GM21619 (cell line): ENCODE data around the gene LMO7.
"Not testable (repeated sequence)": the region's sequence is repeated elsewhere in the genome, so short reads cannot be mapped to it uniquely, and the experiment has no call there.

ENCODE experiments used
- ATAC-seq: cut with Tn5 transposase; IDR thresholded peaks from one replicate; pipeline ENCODE4 v1.9.1; 2021; ENCODE audit not compliant: unreplicated experiment

The LMO7 gene

GRCh38 chr13:75739244-75739868 is 103.2 kb downstream of the LMO7 start:
- ATAC-seq: peak; percentile 64

- ATAC-seq: no peak
These were observed 103.9 kb downstream of the LMO7 start for GRCh38 chr13:75740031-75740430.

GRCh38 chr13:75743072-75743471 is 106.9 kb downstream of the LMO7 start:
- ATAC-seq: not testable (repeated sequence)

GRCh38 chr13:75744127-75744526 is 108.0 kb downstream of the LMO7 start:
- ATAC-seq: no peak

GRCh38 chr13:75745387-75745786 is 109.3 kb downstream of the LMO7 start:
- no peak for ATAC-seq

- no peak for ATAC-seq
These were observed 112.7 kb downstream of the LMO7 start for GRCh38 chr13:75748874-75749273.

GRCh38 chr13:75749407-75749806 is 113.3 kb downstream of the LMO7 start:
- ATAC-seq: no peak

- ATAC-seq: no peak
These were observed 115.2 kb downstream of the LMO7 start for GRCh38 chr13:75751350-75751749.

GRCh38 chr13:75752826-75753225 is 116.7 kb downstream of the LMO7 start:
- no peak for ATAC-seq

- no peak for ATAC-seq
These were observed 118.8 kb downstream of the LMO7 start for GRCh38 chr13:75754936-75755335.

GRCh38 chr13:75757336-75757735 is 121.2 kb downstream of the LMO7 start:
- ATAC-seq: no peak

GRCh38 chr13:75759531-75759930 is 123.4 kb downstream of the LMO7 start:
- ATAC-seq: no peak

- peak; percentile 39 for ATAC-seq
These were observed 124.2 kb downstream of the LMO7 start for GRCh38 chr13:75760131-75761021.

- no peak for ATAC-seq
These were observed 125.2 kb downstream of the LMO7 start for GRCh38 chr13:75761369-75761768.

- peak; percentile 94 for ATAC-seq
These were observed 126.2 kb downstream of the LMO7 start for GRCh38 chr13:75762076-75762937.

GRCh38 chr13:75762955-75763354 is 126.8 kb downstream of the LMO7 start:
- ATAC-seq: peak; percentile 14

GRCh38 chr13:75763512-75763911 is 127.4 kb downstream of the LMO7 start:
- ATAC-seq: no peak

GRCh38 chr13:75764251-75764925 is 128.3 kb downstream of the LMO7 start:
- no peak for ATAC-seq

- no peak for ATAC-seq
These were observed 128.8 kb downstream of the LMO7 start for GRCh38 chr13:75764926-75765310.

GRCh38 chr13:75766636-75767035 is 130.5 kb downstream of the LMO7 start:
- ATAC-seq: no peak
